NB4 (cell line): ENCODE measurements around the gene CAMK2D.
"Not testable (repeated sequence)": the region's sequence is repeated elsewhere in the genome, so short reads cannot be mapped to it uniquely, and the experiment has no call there.

Source experiments
- DNase-seq: peaks from one replicate; pipeline ENCODE4 v3.0.0; 2010; ENCODE audit warnings: low read depth
- H3K4me3 ChIP-seq: one replicate; pipeline ENCODE4 v1.5.1; 2011; ENCODE audit warnings: mild to moderate bottlenecking, low read depth, low read length, moderate library complexity
- MYC ChIP-seq: IDR thresholded peaks from 2 replicates; pipeline ENCODE4 v1.6.1; 2011; ENCODE audit warnings: low read depth, low read length
- POLR2A ChIP-seq: IDR thresholded peaks from 2 replicates; pipeline ENCODE4 v1.6.1; 2011; ENCODE audit warnings: mild to moderate bottlenecking; ENCODE audit not compliant: insufficient read length; ENCODE audit errors: extremely low read depth
- TF ChIP-seq, protein P1 (sequence below): IDR thresholded peaks from one replicate; pipeline ENCODE4 v1.5.1; 2012; ENCODE audit warnings: low read depth, low read length
- TF ChIP-seq, protein P2 (sequence below): IDR thresholded peaks from 2 replicates; pipeline ENCODE4 v1.6.1; 2011; ENCODE audit warnings: low read depth, low read length

CAMK2D gene

DNA sequence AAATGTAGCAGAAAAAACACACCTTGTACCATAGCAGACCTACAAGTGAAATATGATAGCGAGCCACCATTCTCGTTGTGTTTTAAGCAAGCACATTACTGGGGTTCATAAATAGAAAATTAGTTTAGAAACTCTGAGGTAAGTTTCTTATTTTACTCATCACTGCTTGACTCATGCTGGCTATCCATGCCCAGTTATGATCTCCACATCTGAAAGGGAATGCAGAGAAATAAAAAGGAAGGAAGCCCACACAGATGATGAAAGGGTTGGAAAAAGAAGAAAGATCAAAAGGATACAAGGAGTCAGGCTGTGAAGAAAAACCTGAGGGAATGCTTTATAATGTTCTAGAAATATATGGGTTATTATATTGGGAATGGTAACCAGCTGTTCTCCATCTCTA, 54.5 kb downstream of the CAMK2D start:
- no peak overlapping the region for H3K4me3 ChIP-seq
- DNase-seq: no peak
- TF ChIP-seq MYC: no peak
- TF ChIP-seq, protein P1, sequence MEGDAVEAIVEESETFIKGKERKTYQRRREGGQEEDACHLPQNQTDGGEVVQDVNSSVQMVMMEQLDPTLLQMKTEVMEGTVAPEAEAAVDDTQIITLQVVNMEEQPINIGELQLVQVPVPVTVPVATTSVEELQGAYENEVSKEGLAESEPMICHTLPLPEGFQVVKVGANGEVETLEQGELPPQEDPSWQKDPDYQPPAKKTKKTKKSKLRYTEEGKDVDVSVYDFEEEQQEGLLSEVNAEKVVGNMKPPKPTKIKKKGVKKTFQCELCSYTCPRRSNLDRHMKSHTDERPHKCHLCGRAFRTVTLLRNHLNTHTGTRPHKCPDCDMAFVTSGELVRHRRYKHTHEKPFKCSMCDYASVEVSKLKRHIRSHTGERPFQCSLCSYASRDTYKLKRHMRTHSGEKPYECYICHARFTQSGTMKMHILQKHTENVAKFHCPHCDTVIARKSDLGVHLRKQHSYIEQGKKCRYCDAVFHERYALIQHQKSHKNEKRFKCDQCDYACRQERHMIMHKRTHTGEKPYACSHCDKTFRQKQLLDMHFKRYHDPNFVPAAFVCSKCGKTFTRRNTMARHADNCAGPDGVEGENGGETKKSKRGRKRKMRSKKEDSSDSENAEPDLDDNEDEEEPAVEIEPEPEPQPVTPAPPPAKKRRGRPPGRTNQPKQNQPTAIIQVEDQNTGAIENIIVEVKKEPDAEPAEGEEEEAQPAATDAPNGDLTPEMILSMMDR: no peak
- no peak for TF ChIP-seq POLR2A
- TF ChIP-seq, protein P2, sequence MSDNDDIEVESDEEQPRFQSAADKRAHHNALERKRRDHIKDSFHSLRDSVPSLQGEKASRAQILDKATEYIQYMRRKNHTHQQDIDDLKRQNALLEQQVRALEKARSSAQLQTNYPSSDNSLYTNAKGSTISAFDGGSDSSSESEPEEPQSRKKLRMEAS: no peak

DNA sequence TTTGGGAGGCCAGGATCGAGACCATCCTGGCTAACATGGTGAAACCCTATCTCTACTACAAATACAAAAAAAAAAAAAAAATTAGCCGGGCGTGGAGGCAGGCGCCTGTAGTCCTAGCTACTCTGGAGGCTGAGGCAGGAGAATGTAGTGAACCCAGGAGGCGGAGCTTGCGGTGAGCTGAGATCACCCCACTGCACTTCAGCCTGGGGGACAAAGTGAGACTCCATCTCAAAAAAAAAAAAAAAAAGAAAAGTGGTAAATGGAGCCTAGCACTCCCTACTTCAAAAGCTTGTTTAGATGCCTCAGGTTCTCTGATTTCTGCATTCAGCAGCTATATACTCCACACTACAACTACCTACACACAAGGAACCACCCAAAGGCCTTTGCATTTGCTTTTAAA, 56.4 kb downstream of the CAMK2D start:
- H3K4me3 ChIP-seq, DNase-seq: not testable (repeated sequence)

DNA sequence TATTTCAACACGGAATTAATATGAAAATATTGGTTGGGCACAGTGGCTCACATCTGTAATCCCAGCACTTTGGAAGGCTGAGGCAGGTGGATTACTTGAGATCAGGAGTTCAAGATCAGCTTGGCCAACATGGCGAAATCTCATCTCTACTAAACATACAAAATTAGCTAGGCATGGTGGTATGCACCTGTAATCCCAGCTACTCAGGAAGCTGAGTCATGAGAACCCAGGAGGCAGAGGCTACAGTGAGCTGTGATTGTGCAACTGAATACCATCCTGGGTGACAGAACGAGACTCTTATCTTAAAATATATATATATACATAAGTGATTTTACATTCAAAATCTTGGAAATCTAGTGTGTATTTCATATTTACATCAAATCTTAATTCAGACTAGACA, 58.9 kb downstream of the CAMK2D start:
- not testable (repeated sequence) for H3K4me3 ChIP-seq
- peak; percentile 10 for DNase-seq

DNA sequence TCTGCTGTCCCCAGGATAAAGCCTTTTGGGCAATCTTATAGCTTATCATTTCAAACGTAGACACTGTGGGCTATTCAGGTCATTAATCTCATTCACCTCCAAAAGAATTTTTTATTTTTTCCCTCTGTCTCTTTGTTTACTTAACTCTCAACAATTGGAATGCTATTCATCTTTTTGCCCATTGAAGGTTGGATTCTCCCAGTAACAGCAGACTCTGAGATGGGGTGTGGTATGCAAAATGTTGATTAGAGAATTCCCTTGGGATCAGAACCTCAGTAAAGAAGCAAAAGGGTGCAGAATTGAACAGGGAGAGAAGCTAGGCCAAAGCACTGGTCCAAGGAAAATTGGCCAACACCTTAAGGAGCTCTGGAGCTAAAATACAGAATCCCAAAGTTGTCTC, 60.4 kb downstream of the CAMK2D start:
- no peak for DNase-seq
- no peak for TF ChIP-seq MYC
- no peak for TF ChIP-seq POLR2A
- TF ChIP-seq, protein P1: no peak
- TF ChIP-seq, protein P2: no peak
- no peak overlapping the region for H3K4me3 ChIP-seq

DNA sequence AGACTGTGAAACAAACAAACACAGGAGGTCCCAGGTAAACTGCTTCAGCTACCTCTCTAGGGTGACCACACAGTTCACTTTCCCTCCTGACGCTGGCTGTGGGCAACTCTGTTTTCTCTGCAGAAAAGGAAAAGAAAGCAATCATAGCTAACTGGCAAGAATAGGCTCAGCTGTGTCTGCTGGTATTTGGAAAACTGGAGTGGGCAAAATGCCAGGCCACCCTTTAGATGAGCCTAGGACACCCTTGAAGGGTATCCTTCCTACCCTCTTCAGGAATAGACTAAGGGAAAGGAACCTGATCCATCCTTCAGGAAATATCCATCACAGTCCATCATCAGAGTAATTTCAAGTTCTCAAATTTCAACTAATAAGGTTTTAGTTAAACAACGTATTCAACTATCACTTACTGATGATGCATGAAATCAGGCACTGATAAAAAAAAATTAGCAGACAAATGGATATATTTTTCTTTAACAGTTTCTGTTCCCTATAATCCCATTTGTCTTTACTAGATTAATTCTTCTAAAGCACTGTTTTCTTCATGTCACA, 60.9 kb downstream of the CAMK2D start:
- DNase-seq: no peak
- H3K4me3 ChIP-seq: no peak overlapping the region

DNA sequence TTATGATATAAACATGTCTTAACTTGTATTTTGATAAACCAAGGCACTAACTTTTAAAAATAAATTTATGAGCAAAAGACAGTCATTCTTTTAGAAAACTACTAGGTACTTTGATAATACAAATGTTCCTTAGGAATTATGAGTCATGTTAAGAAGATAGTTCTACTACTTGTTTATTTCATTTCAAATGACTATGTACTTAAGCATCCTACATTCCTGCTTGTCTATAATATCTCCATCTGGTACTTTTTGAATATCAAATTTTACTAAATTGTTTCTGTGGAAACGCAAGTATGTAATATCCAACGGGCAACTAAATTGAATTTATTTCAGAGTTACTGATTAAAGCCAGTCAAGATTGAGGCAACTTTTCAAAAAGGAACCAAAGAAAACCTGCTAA, 61.8 kb downstream of the CAMK2D start:
- no peak for DNase-seq
- TF ChIP-seq MYC (no peak), POLR2A (no peak)
- TF ChIP-seq, protein P2: no peak
- TF ChIP-seq, protein P1: no peak
- no peak overlapping the region for H3K4me3 ChIP-seq

More for the DNA sequence above, 60.9 kb downstream of the CAMK2D start:
- TF ChIP-seq, protein P2: no peak
- TF ChIP-seq POLR2A (no peak), MYC (no peak)
- TF ChIP-seq, protein P1: no peak

DNA sequence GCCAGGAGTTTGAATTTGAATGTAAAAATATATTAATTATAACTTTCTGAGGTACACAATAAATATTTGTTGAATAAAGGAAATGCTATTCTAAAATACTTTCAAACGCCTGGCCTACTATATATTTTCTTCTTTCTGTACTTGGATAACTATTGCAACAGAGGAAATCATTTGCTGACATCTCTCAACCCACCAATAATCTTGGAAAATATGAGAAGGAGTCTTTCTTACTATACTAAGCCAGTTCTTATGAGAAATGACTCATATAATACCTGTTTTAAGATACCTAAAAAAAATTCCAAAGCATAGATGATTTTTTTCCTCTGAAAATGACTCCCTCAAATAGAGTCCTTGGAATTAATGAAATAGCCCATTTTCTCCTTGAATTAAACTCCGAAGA, 64.1 kb downstream of the CAMK2D start:
- H3K4me3 ChIP-seq: no peak overlapping the region
- DNase-seq: no peak
- TF ChIP-seq MYC (no peak), POLR2A (no peak)
- TF ChIP-seq, protein P1: no peak
- TF ChIP-seq, protein P2: no peak
